ENCODE measurements around the gene APEH.

Gene APEH

GRCh38 chr3:49714728-49715550, 40.8 kb downstream of the APEH start:
- DNase-seq (ENCODE audit: low spot score), result no peak

- no peak for DNase-seq (ENCODE audit: low spot score)
These were observed 41.5 kb downstream of the APEH start for GRCh38 chr3:49715611-49716121.

- no peak for DNase-seq (ENCODE audit: low spot score)
These were observed 42.0 kb downstream of the APEH start for GRCh38 chr3:49716169-49716568.

GRCh38 chr3:49716691-49717210, 42.6 kb downstream of the APEH start:
- no peak for DNase-seq (ENCODE audit: low spot score)

- DNase-seq (ENCODE audit: low spot score), result no peak
These were observed 43.2 kb downstream of the APEH start for GRCh38 chr3:49717211-49717958.

- DNase-seq (ENCODE audit: low spot score), result no peak
These were observed 44.1 kb downstream of the APEH start for GRCh38 chr3:49717959-49718857.

- no peak for DNase-seq (ENCODE audit: low spot score)
These were observed 44.7 kb downstream of the APEH start for GRCh38 chr3:49718858-49719213.

GRCh38 chr3:49719214-49719884, 45.2 kb downstream of the APEH start, which contains the start of gene AMIGO3:
AMIGO3 (minus strand) TSS chr3:49719684; CDS start chr3:49719465, 219 bp downstream.
- DNase-seq (ENCODE audit: low spot score), result peak; percentile 90

- DNase-seq (ENCODE audit: low spot score), result no peak
These were observed 46.9 kb downstream of the APEH start for GRCh38 chr3:49720855-49721595.

- no peak for DNase-seq (ENCODE audit: low spot score)
These were observed 47.4 kb downstream of the APEH start for GRCh38 chr3:49721596-49721895.

GRCh38 chr3:49721896-49722781, 48.0 kb downstream of the APEH start:
- DNase-seq (ENCODE audit: low spot score), result no peak

- no peak for DNase-seq (ENCODE audit: low spot score)
These were observed 48.7 kb downstream of the APEH start for GRCh38 chr3:49722896-49723295.

- peak; percentile 62 for DNase-seq (ENCODE audit: low spot score)
These were observed 49.1 kb downstream of the APEH start for GRCh38 chr3:49723296-49723627.

- peak; percentile 96 for DNase-seq (ENCODE audit: low spot score)
These were observed 49.7 kb downstream of the APEH start, which contains the start of gene GMPPB for GRCh38 chr3:49723628-49724551. GMPPB (minus strand) TSS chr3:49723951; CDS start chr3:49723726, 225 bp downstream.

- DNase-seq (ENCODE audit: low spot score), result no peak
These were observed 50.4 kb downstream of the APEH start for GRCh38 chr3:49724586-49724985.

GRCh38 chr3:49725906-49726681, 51.9 kb downstream of the APEH start:
- no peak for DNase-seq (ENCODE audit: low spot score)

- DNase-seq (ENCODE audit: low spot score), result no peak
These were observed 53.2 kb downstream of the APEH start for GRCh38 chr3:49727154-49727923.
